Measurements from ENCODE around the gene SIKE1. TPM values are rescaled to one million over a fixed set of nuclear protein-coding genes. Genes with fewer than 3 reads are reported as not detected.

Gene SIKE1
- total RNA-seq = 32.6 and 41.0 TPM in 2 replicates

DNA sequence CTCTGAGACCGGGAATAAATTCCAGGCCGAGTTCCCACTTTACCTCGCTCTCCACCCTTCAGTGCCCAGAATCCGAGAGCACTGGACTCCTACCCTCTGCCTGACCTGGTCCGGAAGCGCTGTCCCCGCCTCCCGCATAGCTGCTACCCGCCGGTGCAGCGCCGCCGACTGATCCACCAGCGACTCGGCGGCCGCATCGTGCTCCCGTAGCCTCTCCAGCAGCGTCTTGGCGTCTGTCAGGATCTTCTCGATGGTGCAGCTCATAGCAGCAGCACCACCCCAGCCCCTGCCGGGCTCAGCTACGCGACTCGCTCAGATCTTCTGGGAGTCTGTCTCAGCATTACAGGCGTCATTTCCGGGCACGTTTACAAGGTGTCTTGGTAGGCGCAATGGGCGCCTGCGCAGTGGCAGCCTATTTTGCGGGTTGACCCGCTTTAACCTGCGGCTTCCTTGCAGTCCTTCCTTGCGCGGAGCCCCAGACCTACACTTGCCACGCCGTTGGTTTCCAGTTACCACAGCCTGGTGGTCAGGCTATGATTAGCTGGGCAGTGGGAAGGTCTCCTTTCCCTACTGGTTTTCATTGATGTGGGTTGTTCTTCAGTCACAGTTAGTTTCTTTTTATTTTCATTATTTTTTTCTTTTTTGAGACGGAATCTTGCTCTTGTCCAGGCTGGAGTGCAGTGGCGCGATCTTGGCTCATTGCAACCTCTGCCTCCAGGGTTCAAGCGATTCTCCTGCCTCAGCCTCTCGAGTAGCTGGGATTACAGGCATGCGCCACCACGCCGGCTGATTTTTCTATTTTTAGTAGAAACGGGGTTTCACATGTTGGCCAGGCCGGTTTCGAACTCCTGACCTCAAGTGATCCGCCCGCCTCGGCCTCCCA lies at the start of gene SIKE1:
Gene SIKE1 (minus strand): TSS at position 342 of the 883 bp plus-strand sequence. CDS start 78 bp downstream, at position 264.

DNA sequence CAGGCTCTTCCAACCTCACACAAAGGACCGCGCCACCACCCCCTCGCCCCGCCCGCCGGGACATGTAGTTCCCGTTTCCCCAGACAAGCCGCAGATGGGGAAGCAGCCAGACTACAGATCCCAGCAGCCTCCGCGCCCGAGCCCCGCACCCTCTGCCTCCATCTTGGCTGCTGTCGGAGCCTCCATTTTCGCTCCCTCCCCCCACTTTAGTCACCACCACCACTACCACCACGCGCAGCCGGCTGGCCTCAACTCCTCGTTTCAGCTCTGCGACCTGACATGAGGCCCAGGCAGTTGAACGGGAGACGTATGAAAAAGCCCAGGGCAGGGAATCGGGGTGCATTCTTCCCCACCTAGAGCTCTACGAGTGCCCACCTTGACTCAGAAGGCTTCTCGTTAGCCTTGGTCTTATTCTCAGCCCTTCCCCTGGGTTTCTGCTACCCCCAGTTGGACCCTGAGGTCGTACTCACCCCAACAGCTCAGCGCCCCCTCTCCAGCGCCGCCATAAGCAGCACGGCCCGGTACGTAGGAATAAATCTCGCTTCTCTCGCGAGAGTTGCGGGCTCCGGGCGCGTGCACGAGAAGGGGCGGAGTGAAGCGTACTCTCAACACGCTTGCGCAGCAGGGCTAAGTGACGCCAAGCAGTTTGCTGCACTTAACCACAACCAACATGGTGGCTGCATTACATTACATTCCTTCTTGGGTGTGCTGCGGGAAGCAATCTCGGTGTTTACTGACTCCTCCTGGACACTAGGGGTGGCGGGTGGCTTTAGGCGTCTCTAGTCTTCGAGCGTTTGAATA lies 22.8 kb downstream of the SIKE1 start, which contains the start of gene CSDE1:
Gene CSDE1 (minus strand): TSS at position 530 of the 801 bp plus-strand sequence. CDS start 18,094 bp downstream, outside the sequence.

Other genes starting within 250 kb of the SIKE1 start
- gene BCAS2, start 199.1 kb downstream of the SIKE1 start, total RNA-seq = 34.8 and 36.3 TPM in 2 replicates
- gene DENND2C, start 110.6 kb downstream of the SIKE1 start, total RNA-seq = 0.08 and 1.2 TPM in 2 replicates
- gene AMPD1, start 85.1 kb downstream of the SIKE1 start, total RNA-seq = not detected in 2 replicates
- gene NRAS, start 63.9 kb downstream of the SIKE1 start, total RNA-seq = 44.0 and 64.5 TPM in 2 replicates
- 298 and 917 TPM in 2 replicates for gene CSDE1, start 22.7 kb downstream of the SIKE1 start, total RNA-seq
- not detected in 2 replicates for gene SYCP1, start 74.2 kb upstream of the SIKE1 start, total RNA-seq
- gene TSHB, start 249.1 kb upstream of the SIKE1 start, total RNA-seq = not detected in 2 replicates